ENCODE results near the gene SASH1.

- TF ChIP-seq, protein P1, sequence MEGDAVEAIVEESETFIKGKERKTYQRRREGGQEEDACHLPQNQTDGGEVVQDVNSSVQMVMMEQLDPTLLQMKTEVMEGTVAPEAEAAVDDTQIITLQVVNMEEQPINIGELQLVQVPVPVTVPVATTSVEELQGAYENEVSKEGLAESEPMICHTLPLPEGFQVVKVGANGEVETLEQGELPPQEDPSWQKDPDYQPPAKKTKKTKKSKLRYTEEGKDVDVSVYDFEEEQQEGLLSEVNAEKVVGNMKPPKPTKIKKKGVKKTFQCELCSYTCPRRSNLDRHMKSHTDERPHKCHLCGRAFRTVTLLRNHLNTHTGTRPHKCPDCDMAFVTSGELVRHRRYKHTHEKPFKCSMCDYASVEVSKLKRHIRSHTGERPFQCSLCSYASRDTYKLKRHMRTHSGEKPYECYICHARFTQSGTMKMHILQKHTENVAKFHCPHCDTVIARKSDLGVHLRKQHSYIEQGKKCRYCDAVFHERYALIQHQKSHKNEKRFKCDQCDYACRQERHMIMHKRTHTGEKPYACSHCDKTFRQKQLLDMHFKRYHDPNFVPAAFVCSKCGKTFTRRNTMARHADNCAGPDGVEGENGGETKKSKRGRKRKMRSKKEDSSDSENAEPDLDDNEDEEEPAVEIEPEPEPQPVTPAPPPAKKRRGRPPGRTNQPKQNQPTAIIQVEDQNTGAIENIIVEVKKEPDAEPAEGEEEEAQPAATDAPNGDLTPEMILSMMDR (IDR thresholded peaks at IDR 0.05; ENCODE audit: low read length), result no peak; the same call in 1 of the 2 replicates
- TF ChIP-seq EZH2 (IDR thresholded peaks at IDR 0.05; ENCODE audit: borderline replicate concordance, low read length), result no peak
These were observed 190.9 kb downstream of the SASH1 start for GRCh38 chr6:148533309-148534107.
